Thoracic aorta (tissue), 2 donors: ENCODE results near the gene TBP. TPM values are rescaled to one million over a fixed set of nuclear protein-coding genes. Genes with fewer than 3 reads are reported as not detected.
A peak's percentile ranks its signal among the peaks of the same experiment; 100 is the strongest.

Experiments used
- ATAC-seq: fragments of 150-250 bp; one replicate; pipeline ENCODE4 v1.8.0; 2017; ENCODE audit warnings: low read depth; ENCODE audit not compliant: insufficient number of reproducible peaks, low FRiP score
- DNase-seq: peaks from one replicate; pipeline ENCODE4 v3.0.0-alpha.2; 2020; ENCODE audit warnings: low spot score
- H3K27ac ChIP-seq, 2 donors: fragments of 200-600 bp; sonication (generic); 1 replicate in 1 of 2; 2 replicates in 1 of 2; pipeline ENCODE4 v1.5.1; 2016; ENCODE audit warnings: mild to moderate bottlenecking in 2 of 2, moderate library complexity in 2 of 2
- H3K27me3 ChIP-seq: fragments of 200-600 bp; sonication (generic); replicated peaks from 2 replicates; pipeline ENCODE4 v1.6.0; 2016; ENCODE audit warnings: mild to moderate bottlenecking; ENCODE audit not compliant: insufficient read depth
- H3K36me3 ChIP-seq: fragments of 200-600 bp; sonication (generic); one replicate; pipeline ENCODE4 v1.5.1; 2016
- H3K4me1 ChIP-seq, 2 donors: fragments of 200-600 bp; sonication (generic); 1 replicate in 1 of 2; 2 replicates in 1 of 2; pipeline versions ENCODE4 v1.5.1 to v1.6.0; 2016; ENCODE audit warnings: low read depth in 2 of 2, mild to moderate bottlenecking in 1 of 2; ENCODE audit not compliant: control insufficient read depth in 1 of 2
- H3K4me3 ChIP-seq: fragments of 200-600 bp; sonication (generic); 2 replicates; pipeline ENCODE4 v1.5.1; 2016; ENCODE audit warnings: mild to moderate bottlenecking
- H3K9me3 ChIP-seq: fragments of 200-600 bp; sonication (generic); 2 replicates; pipeline ENCODE4 v1.5.1; 2016
- total RNA-seq, 2 donors: library from RNA; depleted of rRNA; stranded (reverse); fragments of >200 nt; gene quantifications; one replicate each; pipeline versions ENCODE4 v1.1.0 to v1.2.3, GENCODE V29; 2016
- TF ChIP-seq, protein P1 (sequence below): fragments of 200-600 bp; sonication (generic); IDR thresholded peaks from one replicate; pipeline ENCODE4 v1.5.1; 2019; ENCODE audit warnings: antibody characterized with exemption

TBP gene
- total RNA-seq, 2 donors from 2014 or later = 8.0 to 16.6 TPM

- Histone ChIP-seq H3K9me3 (no peaks in the 10 kb centered on the region), H3K27me3 (no peaks in the 10 kb centered on the region), H3K4me1 (no peaks in the 10 kb centered on the region), H3K27ac (no peak overlapping the region), H3K4me3 (no peak overlapping the region), H3K36me3 (peaks cover 15% of the 10 kb centered on the region)
- TF ChIP-seq, protein P1, sequence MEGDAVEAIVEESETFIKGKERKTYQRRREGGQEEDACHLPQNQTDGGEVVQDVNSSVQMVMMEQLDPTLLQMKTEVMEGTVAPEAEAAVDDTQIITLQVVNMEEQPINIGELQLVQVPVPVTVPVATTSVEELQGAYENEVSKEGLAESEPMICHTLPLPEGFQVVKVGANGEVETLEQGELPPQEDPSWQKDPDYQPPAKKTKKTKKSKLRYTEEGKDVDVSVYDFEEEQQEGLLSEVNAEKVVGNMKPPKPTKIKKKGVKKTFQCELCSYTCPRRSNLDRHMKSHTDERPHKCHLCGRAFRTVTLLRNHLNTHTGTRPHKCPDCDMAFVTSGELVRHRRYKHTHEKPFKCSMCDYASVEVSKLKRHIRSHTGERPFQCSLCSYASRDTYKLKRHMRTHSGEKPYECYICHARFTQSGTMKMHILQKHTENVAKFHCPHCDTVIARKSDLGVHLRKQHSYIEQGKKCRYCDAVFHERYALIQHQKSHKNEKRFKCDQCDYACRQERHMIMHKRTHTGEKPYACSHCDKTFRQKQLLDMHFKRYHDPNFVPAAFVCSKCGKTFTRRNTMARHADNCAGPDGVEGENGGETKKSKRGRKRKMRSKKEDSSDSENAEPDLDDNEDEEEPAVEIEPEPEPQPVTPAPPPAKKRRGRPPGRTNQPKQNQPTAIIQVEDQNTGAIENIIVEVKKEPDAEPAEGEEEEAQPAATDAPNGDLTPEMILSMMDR = peak; percentile 81
- DNase-seq (no peak), ATAC-seq (peak; percentile 79)
Measured at GRCh38 chr6:170529839-170530469, 24.2 kb upstream of the TBP start.

- Histone ChIP-seq H3K36me3 (peaks cover 34% of the 10 kb centered on the region), H3K4me1 (no peaks in the 10 kb centered on the region), H3K4me3 (no peak overlapping the region), H3K27me3 (no peaks in the 10 kb centered on the region), H3K27ac (no peak overlapping the region), H3K9me3 (no peaks in the 10 kb centered on the region)
- DNase-seq = no peak
- TF ChIP-seq, protein P1 = no peak
- no peak for ATAC-seq
Measured at GRCh38 chr6:170532867-170533488, 21.2 kb upstream of the TBP start.

GRCh38 chr6:170533792-170534191 lies 20.4 kb upstream of the TBP start:
- ATAC-seq = no peak
- DNase-seq = no peak
- no peak overlapping the region for H3K27ac ChIP-seq
- no peaks in the 10 kb centered on the region for H3K4me1 ChIP-seq
- TF ChIP-seq, protein P1 = no peak
- peaks cover 38% of the 10 kb centered on the region for H3K36me3 ChIP-seq
- H3K9me3 ChIP-seq = no peaks in the 10 kb centered on the region
- no peak overlapping the region for H3K4me3 ChIP-seq
- no peaks in the 10 kb centered on the region for H3K27me3 ChIP-seq

GRCh38 chr6:170535004-170535403 lies 19.2 kb upstream of the TBP start:
- H3K4me1 ChIP-seq = no peaks in the 10 kb centered on the region
- DNase-seq (no peak), ATAC-seq (no peak)
- no peak overlapping the region for H3K27ac ChIP-seq
- TF ChIP-seq, protein P1 = no peak
- H3K27me3 ChIP-seq = no peaks in the 10 kb centered on the region
- H3K36me3 ChIP-seq = peaks cover 38% of the 10 kb centered on the region
- no peak overlapping the region for H3K4me3 ChIP-seq
- no peaks in the 10 kb centered on the region for H3K9me3 ChIP-seq

GRCh38 chr6:170536671-170537070 lies 17.5 kb upstream of the TBP start:
- no peaks in the 10 kb centered on the region for H3K9me3 ChIP-seq
- no peak overlapping the region for H3K4me3 ChIP-seq
- ATAC-seq = no peak
- TF ChIP-seq, protein P1 = no peak
- H3K27me3 ChIP-seq = no peaks in the 10 kb centered on the region
- no peak overlapping the region for H3K27ac ChIP-seq
- H3K4me1 ChIP-seq = no peaks in the 10 kb centered on the region
- no peak for DNase-seq
- peaks cover 46% of the 10 kb centered on the region for H3K36me3 ChIP-seq
